Activated naive CD8-positive, alpha-beta T cell treated with anti-CD3 and anti-CD28 coated beads, Interleukin-2, amount 10 ng/mL, durations not matched to agents 7 days and 5 days (primary cell): ENCODE data around the gene PGP. TPM values are rescaled to one million over a fixed set of nuclear protein-coding genes. Genes with fewer than 3 reads are reported as not detected.

Source experiments
- ATAC-seq: fragments of 150-1000 bp; cut with Tn5 transposase; one replicate; pipeline ENCODE4 v1.10.0; 2021; ENCODE audit warnings: low read depth, moderate library complexity
- POLR2A ChIA-PET: fragments of 350-600 bp; sonication (Branson Sonifier 250); formaldehyde crosslinking; loops from one replicate; lab custom pipeline; 2021; ENCODE audit warnings: antibody characterized with exemption; lab: Charles Lee
- DNase-seq: peaks from one replicate; pipeline ENCODE4 v3.0.0; 2021
- H3K27ac Mint-ChIP-seq: one replicate; pipeline ENCODE4 v1.8.0; 2022; ENCODE audit warnings: mild to moderate bottlenecking, mixed read lengths
- H3K27me3 Mint-ChIP-seq: one replicate; pipeline ENCODE4 v1.8.0; 2022; ENCODE audit warnings: mild to moderate bottlenecking, moderate library complexity, mixed read lengths
- H3K36me3 Mint-ChIP-seq: one replicate; pipeline ENCODE4 v1.8.0; 2021; ENCODE audit warnings: mild to moderate bottlenecking, mixed read lengths
- H3K4me1 Mint-ChIP-seq: one replicate; pipeline ENCODE4 v1.8.0; 2021; ENCODE audit warnings: mixed read lengths
- H3K4me3 Mint-ChIP-seq: one replicate; pipeline ENCODE4 v1.8.0; 2022; ENCODE audit warnings: mild to moderate bottlenecking, moderate library complexity, mixed read lengths
- H3K9me3 Mint-ChIP-seq: one replicate; pipeline ENCODE4 v1.8.0; 2021; ENCODE audit warnings: mixed read lengths
- total RNA-seq, 2 experiments: library from RNA; stranded (reverse); gene quantifications; one replicate each; pipeline ENCODE4 v1.2.3, GENCODE V29; 2021

Gene PGP
- total RNA-seq, 2 experiments from 2014 or later, result 22.6 to 23.2 TPM

- H3K9me3 Mint-ChIP-seq, result no peaks in the 10 kb centered on the region
- no peak overlapping the region for H3K4me3 Mint-ChIP-seq
- DNase-seq, result no peak
- H3K36me3 Mint-ChIP-seq, result peaks cover 1% of the 10 kb centered on the region
- H3K27ac Mint-ChIP-seq, result no peak overlapping the region
- POLR2A ChIA-PET, result no interaction called here
- no peak for ATAC-seq
- no peaks in the 10 kb centered on the region for H3K4me1 Mint-ChIP-seq
- no peaks in the 10 kb centered on the region for H3K27me3 Mint-ChIP-seq
Observed at GRCh38 chr16:2176047-2176446, 38.6 kb downstream of the PGP start.

GRCh38 chr16:2175454-2175853 is 39.2 kb downstream of the PGP start:
- peaks cover 1% of the 10 kb centered on the region for H3K36me3 Mint-ChIP-seq
- POLR2A ChIA-PET, result no interaction called here
- no peaks in the 10 kb centered on the region for H3K9me3 Mint-ChIP-seq
- ATAC-seq, result no peak
- H3K27ac Mint-ChIP-seq, result no peak overlapping the region
- no peak overlapping the region for H3K4me3 Mint-ChIP-seq
- H3K4me1 Mint-ChIP-seq, result no peaks in the 10 kb centered on the region
- H3K27me3 Mint-ChIP-seq, result no peaks in the 10 kb centered on the region
- no peak for DNase-seq

DNA sequence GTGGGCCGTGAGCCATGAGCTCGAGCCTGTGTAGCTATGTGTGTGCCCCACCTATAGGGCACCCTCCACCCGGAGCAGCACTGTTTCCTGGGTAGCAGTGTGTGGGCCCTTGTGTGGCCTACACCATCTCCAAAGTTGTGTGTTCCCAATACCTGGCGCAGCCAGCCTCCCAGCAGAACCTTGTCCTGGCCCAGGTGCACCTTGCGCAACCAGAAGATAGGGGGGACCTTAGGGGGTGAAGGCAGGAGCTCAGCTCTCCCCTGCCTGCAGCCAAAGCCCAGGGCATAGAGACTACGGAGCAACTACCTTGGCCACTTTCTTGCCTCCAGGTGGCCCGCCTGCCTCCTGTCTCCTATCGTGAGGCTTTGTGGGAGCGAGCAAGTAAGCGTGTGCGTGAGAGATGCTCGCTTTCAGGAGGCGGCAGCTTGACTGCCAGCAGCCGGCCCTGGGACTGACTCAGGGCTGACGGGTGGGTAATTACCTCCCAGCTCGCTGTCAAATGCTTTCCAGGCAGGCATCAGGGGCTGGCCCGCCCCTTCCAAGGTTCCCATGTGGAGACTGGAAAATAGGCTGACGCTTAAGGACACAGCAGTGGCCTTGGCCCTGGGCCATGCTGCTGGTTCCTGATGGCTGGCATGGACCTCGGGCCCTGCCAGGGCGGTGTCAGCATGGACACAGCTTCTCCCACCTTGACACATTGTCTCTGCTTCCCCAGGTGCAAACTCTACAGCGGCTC is 40.1 kb downstream of the PGP start:
- H3K9me3 Mint-ChIP-seq, result no peaks in the 10 kb centered on the region
- no peak for DNase-seq
- no peak overlapping the region for H3K4me3 Mint-ChIP-seq
- no peak overlapping the region for H3K27ac Mint-ChIP-seq
- no peak for ATAC-seq
- H3K36me3 Mint-ChIP-seq, result peaks cover 1% of the 10 kb centered on the region
- H3K4me1 Mint-ChIP-seq, result no peaks in the 10 kb centered on the region
- POLR2A ChIA-PET, result interaction anchor here (1.2 kb wide), 1 partner anchor 19 kb away, joined by 3 read pairs; the partner anchor contains the start of gene TRAF7
- H3K27me3 Mint-ChIP-seq, result no peaks in the 10 kb centered on the region

GRCh38 chr16:2173916-2174315 is 40.7 kb downstream of the PGP start:
- ATAC-seq, result no peak
- H3K36me3 Mint-ChIP-seq, result peaks cover 1% of the 10 kb centered on the region
- POLR2A ChIA-PET, result interaction anchor here (1.2 kb wide), 1 partner anchor 18 kb away, joined by 3 read pairs; the partner anchor contains the start of gene TRAF7
- no peaks in the 10 kb centered on the region for H3K27me3 Mint-ChIP-seq
- no peak overlapping the region for H3K27ac Mint-ChIP-seq
- no peak overlapping the region for H3K4me3 Mint-ChIP-seq
- no peaks in the 10 kb centered on the region for H3K4me1 Mint-ChIP-seq
- no peak for DNase-seq
- H3K9me3 Mint-ChIP-seq, result no peaks in the 10 kb centered on the region

- Mint-ChIP-seq H3K36me3 (peaks cover 1% of the 10 kb centered on the region), H3K27me3 (no peaks in the 10 kb centered on the region), H3K4me1 (no peaks in the 10 kb centered on the region), H3K9me3 (no peaks in the 10 kb centered on the region), H3K4me3 (no peak overlapping the region), H3K27ac (no peak overlapping the region)
- ATAC-seq (no peak), DNase-seq (no peak)
- POLR2A ChIA-PET, result no interaction called here
Observed at GRCh38 chr16:2173366-2173765, 41.3 kb downstream of the PGP start.

- DNase-seq, result no peak
- Mint-ChIP-seq H3K4me3 (no peak overlapping the region), H3K27me3 (no peaks in the 10 kb centered on the region), H3K27ac (no peak overlapping the region), H3K36me3 (peaks cover 1% of the 10 kb centered on the region), H3K9me3 (no peaks in the 10 kb centered on the region), H3K4me1 (no peaks in the 10 kb centered on the region)
- no peak for ATAC-seq
- POLR2A ChIA-PET, result no interaction called here
Observed at GRCh38 chr16:2172688-2173335, 41.8 kb downstream of the PGP start.

GRCh38 chr16:2171601-2172178 is 43.0 kb downstream of the PGP start:
- no peaks in the 10 kb centered on the region for H3K4me1 Mint-ChIP-seq
- no peak overlapping the region for H3K4me3 Mint-ChIP-seq
- no peak for ATAC-seq
- POLR2A ChIA-PET, result no interaction called here
- no peaks in the 10 kb centered on the region for H3K9me3 Mint-ChIP-seq
- H3K27ac Mint-ChIP-seq, result no peak overlapping the region
- H3K36me3 Mint-ChIP-seq, result peaks cover 1% of the 10 kb centered on the region
- DNase-seq, result no peak
- no peaks in the 10 kb centered on the region for H3K27me3 Mint-ChIP-seq

DNA sequence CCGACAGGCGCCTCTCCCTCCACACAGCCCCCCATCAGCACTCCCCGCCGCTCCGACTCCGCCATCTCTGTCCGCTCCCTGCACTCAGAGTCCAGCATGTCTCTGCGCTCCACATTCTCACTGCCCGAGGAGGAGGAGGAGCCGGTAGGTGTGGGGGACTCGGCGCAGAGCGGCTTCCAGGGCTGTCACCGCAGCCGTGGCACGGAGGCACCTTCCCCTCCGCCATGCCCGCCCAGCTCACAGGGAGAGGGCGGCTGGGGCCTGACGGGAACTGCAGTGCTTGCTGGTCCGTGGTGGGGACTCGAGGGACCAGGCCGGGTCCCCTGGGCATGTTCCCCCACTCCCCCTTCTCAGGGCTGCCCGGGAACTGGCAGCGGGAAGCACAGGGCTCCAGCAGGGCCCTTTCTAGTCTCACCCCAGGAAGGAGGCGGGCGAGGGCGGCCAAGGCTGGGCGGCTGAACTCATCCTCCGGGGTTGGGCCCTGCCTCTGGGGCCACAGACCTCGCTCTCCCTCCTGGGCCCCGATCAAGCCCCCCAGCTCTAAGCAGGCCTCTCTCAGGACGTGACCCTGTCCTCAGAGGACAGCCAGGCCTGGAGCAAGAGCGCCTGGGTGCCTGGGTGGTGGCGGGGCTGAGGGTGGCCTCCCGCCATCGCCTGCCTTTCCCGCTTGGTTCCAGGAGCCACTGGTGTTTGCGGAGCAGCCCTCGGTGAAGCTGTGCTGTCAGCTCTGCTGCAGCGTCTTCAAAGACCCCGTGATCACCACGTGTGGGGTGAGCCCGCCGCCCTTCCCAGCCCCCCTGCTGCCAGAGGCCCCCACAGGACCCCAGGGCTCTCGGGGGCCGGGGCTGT is 43.8 kb downstream of the PGP start:
- H3K27ac Mint-ChIP-seq, result no peak overlapping the region
- no peaks in the 10 kb centered on the region for H3K9me3 Mint-ChIP-seq
- DNase-seq, result no peak
- no peaks in the 10 kb centered on the region for H3K27me3 Mint-ChIP-seq
- POLR2A ChIA-PET, result no interaction called here
- H3K4me1 Mint-ChIP-seq, result no peaks in the 10 kb centered on the region
- ATAC-seq, result no peak
- no peak overlapping the region for H3K4me3 Mint-ChIP-seq
- peaks cover 5% of the 10 kb centered on the region for H3K36me3 Mint-ChIP-seq

DNA sequence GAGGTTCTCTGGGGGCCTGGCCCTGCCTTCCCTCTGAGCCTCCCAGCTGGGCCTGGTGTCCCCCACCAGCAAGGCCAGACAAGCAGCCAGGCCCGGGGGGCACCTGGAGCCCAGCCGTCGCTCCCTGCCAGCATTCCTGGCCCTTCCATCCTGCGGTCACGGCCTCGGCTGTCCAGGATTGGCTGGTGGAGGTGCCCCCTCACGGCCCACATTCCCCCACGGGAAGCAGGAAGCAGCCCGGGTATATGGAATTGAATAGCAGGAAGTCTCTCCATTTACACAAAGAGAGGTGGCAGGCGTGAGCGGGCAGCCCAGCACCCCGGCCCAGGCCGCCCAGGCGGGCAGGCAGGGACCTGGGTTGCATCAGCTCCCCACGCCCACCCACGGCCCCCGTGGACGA is 44.6 kb downstream of the PGP start:
- no peaks in the 10 kb centered on the region for H3K4me1 Mint-ChIP-seq
- no peaks in the 10 kb centered on the region for H3K27me3 Mint-ChIP-seq
- H3K36me3 Mint-ChIP-seq, result peaks cover 8% of the 10 kb centered on the region
- no peak for DNase-seq
- H3K4me3 Mint-ChIP-seq, result no peak overlapping the region
- ATAC-seq, result no peak
- no peak overlapping the region for H3K27ac Mint-ChIP-seq
- POLR2A ChIA-PET, result no interaction called here
- no peaks in the 10 kb centered on the region for H3K9me3 Mint-ChIP-seq

DNA sequence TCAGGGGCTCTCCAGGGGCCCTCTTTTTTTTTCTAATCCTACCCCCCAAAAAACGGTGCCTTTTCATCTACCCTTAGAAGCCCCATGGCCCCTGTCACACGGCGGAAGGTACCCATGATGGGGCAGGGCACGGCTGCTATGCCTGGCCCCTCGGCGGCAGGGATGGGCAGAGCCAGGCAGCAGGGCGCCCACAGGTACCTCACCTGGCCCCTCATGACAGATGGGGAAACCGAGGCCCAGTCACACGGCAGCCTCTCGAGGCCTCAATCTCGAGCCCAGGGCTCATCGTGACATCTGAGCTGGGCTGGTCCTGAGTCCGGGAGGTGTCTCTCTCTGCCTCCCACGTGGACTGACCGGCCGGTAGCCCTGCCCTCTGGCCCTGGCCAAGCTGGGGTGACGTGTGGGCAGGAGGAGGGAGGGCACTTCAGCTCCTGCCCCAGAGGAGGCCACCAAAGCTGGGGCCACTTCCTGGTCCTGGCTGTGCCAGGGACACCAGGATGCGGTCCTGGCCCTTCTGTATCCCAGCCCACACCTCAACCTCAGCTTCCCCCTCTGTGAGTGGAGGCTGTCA is 47.5 kb downstream of the PGP start:
- no peak overlapping the region for H3K4me3 Mint-ChIP-seq
- no peak overlapping the region for H3K27ac Mint-ChIP-seq
- no peaks in the 10 kb centered on the region for H3K9me3 Mint-ChIP-seq
- ATAC-seq, result no peak
- POLR2A ChIA-PET, result interaction anchor here (1.9 kb wide), 1 partner anchor 12 kb away, joined by 10 read pairs; the partner anchor contains the start of gene TRAF7
- no peaks in the 10 kb centered on the region for H3K27me3 Mint-ChIP-seq
- H3K4me1 Mint-ChIP-seq, result no peaks in the 10 kb centered on the region
- no peak for DNase-seq
- peaks cover 16% of the 10 kb centered on the region for H3K36me3 Mint-ChIP-seq

- H3K36me3 Mint-ChIP-seq, result peaks cover 18% of the 10 kb centered on the region
- H3K27ac Mint-ChIP-seq, result peak overlapping the region; percentile 25
- H3K27me3 Mint-ChIP-seq, result no peaks in the 10 kb centered on the region
- DNase-seq (no peak), ATAC-seq (no peak)
- H3K4me1 Mint-ChIP-seq, result no peaks in the 10 kb centered on the region
- H3K9me3 Mint-ChIP-seq, result no peaks in the 10 kb centered on the region
- H3K4me3 Mint-ChIP-seq, result no peak overlapping the region
- POLR2A ChIA-PET, result interaction anchor here (0.5 to 0.9 kb wide), 2 partner anchors 11 to 579 kb away, joined by 3 read pairs; partner anchors contain the start of gene TRAF7
Observed at GRCh38 chr16:2166263-2167067, 48.2 kb downstream of the PGP start.

- no peaks in the 10 kb centered on the region for H3K9me3 Mint-ChIP-seq
- POLR2A ChIA-PET, result interaction anchor here (0.9 kb wide), 1 partner anchor 11 kb away, joined by 3 read pairs; the partner anchor contains the start of gene TRAF7
Observed at GRCh38 chr16:2165861-2166260, 48.8 kb downstream of the PGP start.

More at GRCh38 chr16:2165861-2166260, 48.8 kb downstream of the PGP start:
- H3K36me3 Mint-ChIP-seq, result peaks cover 18% of the 10 kb centered on the region
- DNase-seq (no peak), ATAC-seq (no peak)
- H3K27ac Mint-ChIP-seq, result peak overlapping the region; percentile 25
- no peaks in the 10 kb centered on the region for H3K27me3 Mint-ChIP-seq
- no peak overlapping the region for H3K4me3 Mint-ChIP-seq
- no peaks in the 10 kb centered on the region for H3K4me1 Mint-ChIP-seq
